BJ (cell line): ENCODE data around the gene NOD1. TPM values are rescaled to one million over a fixed set of nuclear protein-coding genes. Genes with fewer than 3 reads are reported as not detected.

Experiments used
- CTCF ChIA-PET: fragments of 350-600 bp; formaldehyde crosslinking; extraction: SDS; loops from one replicate; lab custom pipeline; 2021; ENCODE audit warnings: antibody characterized with exemption, inconsistent platforms; lab: Yijun Ruan, JAX
- POLR2A ChIA-PET: fragments of 300-600 bp; sonication (Branson Sonifier 250); formaldehyde crosslinking; extraction: SDS; loops from one replicate; lab custom pipeline; 2021; ENCODE audit warnings: antibody characterized with exemption; lab: Charles Lee
- DNase-seq: peaks from one replicate; pipeline ENCODE4 v3.0.0-alpha.2; 2011; ENCODE audit warnings: low read depth
- H3K27me3 ChIP-seq: 2 replicates; pipeline ENCODE4 v1.6.0; 2011; ENCODE audit warnings: low read length; ENCODE audit not compliant: control insufficient read depth, insufficient read depth
- H3K36me3 ChIP-seq: 2 replicates; pipeline ENCODE4 v1.5.1; 2011; ENCODE audit warnings: low read length; ENCODE audit not compliant: control insufficient read depth, insufficient read depth
- H3K4me3 ChIP-seq: 2 replicates; pipeline ENCODE4 v1.5.1; 2011; ENCODE audit warnings: low read depth, mild to moderate bottlenecking, control low read depth, low read length
- CTCF ChIP-seq: IDR thresholded peaks from 2 replicates; pipeline ENCODE4 v1.5.1; 2011; ENCODE audit warnings: low read depth, mild to moderate bottlenecking, control low read depth, inconsistent platforms, low read length, moderate library complexity; ENCODE audit not compliant: insufficient read depth
- polyA plus RNA-seq: library from polyadenylated mRNA; depleted of rRNA; stranded (reverse); fragments of >200 nt; gene quantifications from 2 replicates; pipeline ENCODE4 v1.2.3, GENCODE V29; 2011

Gene NOD1
- polyA plus RNA-seq, 1 experiment = 3.3 TPM

GRCh38 chr7:30459591-30460245 is 18.9 kb downstream of the NOD1 start:
- Histone ChIP-seq H3K27me3 (no peaks in the 10 kb centered on the region), H3K4me3 (no peak overlapping the region), H3K36me3 (peaks cover under 1% of the 10 kb centered on the region; the same call in 1 of the 2 replicates)
- DNase-seq = peak; percentile 94
- CTCF ChIA-PET = interaction anchor here (1.3 to 2.8 kb wide), 4 partner anchors 9 to 184 kb away, joined by 3 to 8 read pairs (median 7); no protein-coding TSS in a partner anchor
- no peak for TF ChIP-seq CTCF
- POLR2A ChIA-PET = interaction anchor here (1.3 kb wide), 1 partner anchor 10 kb away, joined by 4 read pairs; no protein-coding TSS in a partner anchor

GRCh38 chr7:30458311-30458710 is 20.3 kb downstream of the NOD1 start:
- Histone ChIP-seq H3K4me3 (no peak overlapping the region), H3K27me3 (no peaks in the 10 kb centered on the region), H3K36me3 (peaks cover 1% of the 10 kb centered on the region; the same call in 1 of the 2 replicates)
- CTCF ChIA-PET = interaction anchor here (2.8 kb wide), 1 partner anchor 9 kb away, joined by 8 read pairs; no protein-coding TSS in a partner anchor
- no peak for DNase-seq
- POLR2A ChIA-PET = interaction anchor here (0.8 kb wide), 1 partner anchor 11 kb away, joined by 4 read pairs; no protein-coding TSS in a partner anchor
- no peak for TF ChIP-seq CTCF

- TF ChIP-seq CTCF = no peak
- ChIA-PET POLR2A (no interaction called here), CTCF (interaction anchor here (0.6 to 2.0 kb wide), 2 partner anchors 8 to 31 kb away, joined by 4 to 5 read pairs; no protein-coding TSS in a partner anchor)
- no peaks in the 10 kb centered on the region for H3K27me3 ChIP-seq
- H3K36me3 ChIP-seq = peaks cover 12% of the 10 kb centered on the region
- no peak overlapping the region for H3K4me3 ChIP-seq
- no peak for DNase-seq
Measured at GRCh38 chr7:30453921-30454320, 24.7 kb downstream of the NOD1 start.

GRCh38 chr7:30453016-30453415 is 25.6 kb downstream of the NOD1 start:
- no peak for TF ChIP-seq CTCF
- CTCF ChIA-PET = interaction anchor here (1.0 kb wide), 1 partner anchor 13 kb away, joined by 3 read pairs; no protein-coding TSS in a partner anchor
- Histone ChIP-seq H3K36me3 (peaks cover 12% of the 10 kb centered on the region), H3K4me3 (no peak overlapping the region), H3K27me3 (no peaks in the 10 kb centered on the region)
- POLR2A ChIA-PET = no interaction called here
- no peak for DNase-seq

DNA sequence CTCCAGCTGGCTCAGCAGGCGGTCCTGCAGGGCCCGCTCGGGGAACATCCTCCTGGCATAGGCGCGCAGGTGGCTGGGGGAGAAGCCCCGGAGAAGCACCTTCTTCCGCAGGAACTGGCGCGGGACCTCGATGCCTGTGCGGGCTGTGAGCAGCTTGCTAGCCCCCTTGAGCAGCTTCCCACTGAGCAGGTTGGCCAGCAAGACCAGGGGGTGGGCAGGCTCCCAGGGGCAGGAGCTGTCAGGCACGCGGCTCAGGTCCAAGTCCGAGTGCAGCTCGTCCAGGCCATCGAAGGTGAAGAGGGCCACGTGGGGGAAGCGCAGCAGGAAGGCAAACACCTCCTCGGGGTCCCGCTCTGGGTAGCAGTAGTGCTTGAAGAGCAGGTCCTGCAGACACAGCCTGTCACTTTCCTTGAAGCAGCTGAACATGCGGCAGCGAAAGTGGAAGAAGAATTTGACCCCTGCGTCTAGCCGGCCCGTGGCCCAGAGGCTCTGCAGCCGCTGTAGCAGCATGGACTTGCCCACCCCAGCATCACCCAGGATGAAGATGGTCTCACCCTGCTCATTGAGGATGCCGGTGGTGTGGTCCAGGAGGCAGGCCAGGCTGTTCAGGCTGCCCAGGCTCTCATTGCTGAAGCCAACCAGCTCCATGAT is 26.2 kb downstream of the NOD1 start:
- no peak for DNase-seq
- TF ChIP-seq CTCF = no peak
- no peak overlapping the region for H3K4me3 ChIP-seq
- CTCF ChIA-PET = interaction anchor here (1.0 kb wide), 2 partner anchors 13 to 58 kb away, joined by 3 read pairs; no protein-coding TSS in a partner anchor
- POLR2A ChIA-PET = no interaction called here
- peaks cover 12% of the 10 kb centered on the region for H3K36me3 ChIP-seq
- no peaks in the 10 kb centered on the region for H3K27me3 ChIP-seq
